T-cell (primary cell): Measurements from ENCODE around the gene KIAA1217. TPM values are rescaled to one million over a fixed set of nuclear protein-coding genes. Genes with fewer than 3 reads are reported as not detected.

ENCODE experiments used
- ATAC-seq, 4 experiments: fragments of 200-7000 bp in 3 of 4; fragments of 150-1000 bp in 1 of 4; cut with Tn5 transposase; replicated peaks in 1 of 4; 1 replicate in 3 of 4; 2 replicates in 1 of 4; pipeline ENCODE4 v1.10.0; 2021; ENCODE audit warnings: moderate library complexity in 3 of 4, mild to moderate bottlenecking in 2 of 4, moderate number of reproducible peaks in 1 of 4
- CTCF ChIA-PET, 2 donors: fragments of 300-600 bp; sonication (Branson Sonifier 250); formaldehyde crosslinking; loops; one replicate each; lab custom pipeline; 2022; ENCODE audit warnings: antibody characterized with exemption in 2 of 2; lab: Charles Lee
- POLR2A ChIA-PET, 2 donors: fragments of 300-600 bp; sonication (Branson Sonifier 250); formaldehyde crosslinking; loops; one replicate each; lab custom pipeline; 2022; ENCODE audit warnings: antibody characterized with exemption in 2 of 2; lab: Charles Lee
- DNase-seq, 35 experiments: peaks; one replicate each; pipeline versions ENCODE4 v3.0.0 to v3.0.0-alpha.2; 2013 to 2023
- H3K27ac ChIP-seq: one replicate; pipeline ENCODE4 v1.5.1; 2013; ENCODE audit warnings: low read length
- H3K27me3 ChIP-seq, 2 experiments: replicated peaks in 1 of 2; 1 replicate in 1 of 2; 2 replicates in 1 of 2; pipeline versions ENCODE4 v1.6.1 to v1.7.0; 2013; ENCODE audit warnings: low read length in 1 of 2, mixed read lengths in 1 of 2; ENCODE audit not compliant: control insufficient read depth in 2 of 2, insufficient read depth in 2 of 2; ENCODE audit errors: extremely low read depth in 1 of 2
- H3K36me3 ChIP-seq, 2 donors: 1 replicate in 1 of 2; 2 replicates in 1 of 2; pipeline versions ENCODE4 v1.6.1 to v1.7.0; 2013; ENCODE audit warnings: low read length in 1 of 2; ENCODE audit not compliant: control insufficient read depth in 2 of 2, insufficient read depth in 1 of 2; ENCODE audit errors: extremely low read depth in 1 of 2
- H3K4me1 ChIP-seq, 2 experiments: 1 replicate in 1 of 2; 2 replicates in 1 of 2; pipeline versions ENCODE4 v1.6.1 to v1.7.0; 2013; ENCODE audit warnings: low read length in 2 of 2, mixed read lengths in 1 of 2; ENCODE audit not compliant: insufficient read depth in 2 of 2, control insufficient read depth in 1 of 2; ENCODE audit errors: extremely low read depth in 1 of 2
- H3K4me3 ChIP-seq, 2 donors: 1 replicate in 1 of 2; 2 replicates in 1 of 2; pipeline versions ENCODE4 v1.5.1 to v1.7.0; 2013; ENCODE audit warnings: mild to moderate bottlenecking in 2 of 2, low read length in 1 of 2, moderate library complexity in 1 of 2; ENCODE audit not compliant: control insufficient read depth in 1 of 2; ENCODE audit errors: extremely low read depth in 1 of 2
- H3K9me3 ChIP-seq: 2 replicates; pipeline ENCODE4 v1.7.0; 2013
- H3K27ac Mint-ChIP-seq, 2 donors: one replicate each; pipeline ENCODE4 v1.8.0; 2020 to 2021; ENCODE audit warnings: mild to moderate bottlenecking in 2 of 2, mixed read lengths in 2 of 2
- H3K27me3 Mint-ChIP-seq, 2 donors: one replicate each; pipeline ENCODE4 v1.8.0; 2021 to 2022; ENCODE audit warnings: mixed read lengths in 2 of 2
- H3K36me3 Mint-ChIP-seq: one replicate; pipeline ENCODE4 v1.8.0; 2021; ENCODE audit warnings: mixed read lengths
- H3K4me1 Mint-ChIP-seq, 3 donors: one replicate each; pipeline ENCODE4 v1.8.0; 2020 to 2022; ENCODE audit warnings: mixed read lengths in 3 of 3, mild to moderate bottlenecking in 1 of 3
- H3K4me3 Mint-ChIP-seq, 3 donors: one replicate each; pipeline ENCODE4 v1.8.0; 2020 to 2022; ENCODE audit warnings: mild to moderate bottlenecking in 3 of 3, mixed read lengths in 3 of 3, moderate library complexity in 3 of 3
- H3K9me3 Mint-ChIP-seq, 3 donors: one replicate each; pipeline ENCODE4 v1.8.0; 2020 to 2022; ENCODE audit warnings: mixed read lengths in 3 of 3
- WGBS: methylation state at CpG from one replicate; pipeline ENCODE4 v1.1.5; 2013; ENCODE audit warnings: missing lambda C conversion rate; ENCODE audit not compliant: insufficient coverage; 5-methylcytosine and 5-hydroxymethylcytosine counted together
- total RNA-seq, 35 experiments: library from RNA in 6 of 35; stranded (reverse) in 6 of 35; fragments of 120-200 nt in 1 of 35; gene quantifications; one replicate each; pipeline versions ENCODE4 v1.2.1 to v1.2.4 and lab custom pipeline; 2013 to 2026

KIAA1217 gene
- total RNA-seq, 5 donors from 2014 or later (not counting 1 experiment from before 2014, with no cell fraction given): 0.12 to 1.2 (median 0.66) TPM; not detected in 1

DNA sequence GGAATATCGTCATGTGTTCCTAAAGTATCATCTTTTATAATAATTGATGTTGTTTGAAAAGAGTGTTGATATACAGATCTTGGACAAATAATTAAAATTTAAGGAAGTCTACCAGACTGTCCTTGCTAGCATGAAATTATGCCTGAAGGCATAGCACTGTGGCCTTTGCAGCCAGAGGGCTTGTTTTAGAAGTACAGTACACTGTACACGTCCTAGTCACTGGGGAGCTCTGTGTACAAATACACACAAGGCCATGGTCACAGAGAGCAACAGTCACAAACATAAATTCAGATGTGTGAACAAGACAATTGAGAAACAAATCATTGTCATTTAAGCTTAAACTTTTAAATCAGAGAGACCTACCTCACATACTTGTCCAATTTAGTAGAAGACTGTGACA is 133.0 kb downstream of the KIAA1217 start:
- Histone ChIP-seq H3K4me3 (no peak overlapping the region), H3K4me1 (no peaks in the 10 kb centered on the region), H3K27me3 (no peaks in the 10 kb centered on the region), H3K27ac (no peak overlapping the region), H3K9me3 (no peaks in the 10 kb centered on the region), H3K36me3 (no peaks in the 10 kb centered on the region)
- DNase-seq: no peak
- no peak for ATAC-seq
- ChIA-PET CTCF (no interaction called here), POLR2A (no interaction called here)
- Mint-ChIP-seq H3K27ac (no peak overlapping the region), H3K27me3 (peaks cover 4 to 6% of the 10 kb centered on the region in 2 donors), H3K4me3 (no peak overlapping the region), H3K4me1 (no peaks in the 10 kb centered on the region), H3K9me3 (peaks cover 0 to 6% (median 0%) of the 10 kb centered on the region in 3 donors), H3K36me3 (no peaks in the 10 kb centered on the region)
- no CpG with 5 or more reads among the region's 2 CpGs for WGBS

DNA sequence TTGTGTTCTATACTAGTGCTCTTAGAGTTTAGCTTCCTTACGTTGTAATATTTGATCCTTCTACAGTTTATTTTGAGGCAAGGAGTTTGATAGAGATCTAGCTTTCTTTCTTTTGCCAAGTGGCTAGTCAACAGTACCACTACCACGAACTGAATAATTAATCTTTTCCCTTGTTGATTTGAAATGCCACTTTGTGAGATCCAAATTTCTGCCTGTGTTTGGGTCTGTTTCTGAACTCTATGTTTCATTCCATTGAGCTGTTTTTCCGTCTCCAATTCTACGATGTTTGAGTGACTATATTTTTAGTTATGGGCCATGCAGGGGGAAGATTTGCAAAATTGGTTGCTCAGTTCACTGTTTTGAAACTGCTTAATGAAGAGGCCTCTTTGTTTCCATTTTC is 134.7 kb downstream of the KIAA1217 start:
- no peaks in the 10 kb centered on the region for H3K9me3 ChIP-seq
- DNase-seq (no peak), ATAC-seq (no peak)
- 80% methylated on average over 1 of the region's 4 CpGs for WGBS
- Mint-ChIP-seq H3K27ac (no peak overlapping the region), H3K4me3 (no peak overlapping the region), H3K4me1 (no peaks in the 10 kb centered on the region), H3K27me3 (peaks cover 4 to 6% of the 10 kb centered on the region in 2 donors), H3K36me3 (no peaks in the 10 kb centered on the region), H3K9me3 (peaks cover 0 to 6% (median 0%) of the 10 kb centered on the region in 3 donors)
- no peaks in the 10 kb centered on the region for H3K36me3 ChIP-seq
- H3K27ac ChIP-seq: no peak overlapping the region
- no peaks in the 10 kb centered on the region for H3K27me3 ChIP-seq
- ChIA-PET POLR2A (interaction anchor here in 1 of 2 donors (0.7 kb wide), 1 partner anchor 17 kb away, joined by 3 read pairs; no protein-coding TSS in a partner anchor), CTCF (interaction anchor here in 1 of 2 donors (0.6 kb wide), 1 partner anchor 196 kb away, joined by 3 read pairs; no protein-coding TSS in a partner anchor)
- no peaks in the 10 kb centered on the region for H3K4me1 ChIP-seq
- no peak overlapping the region for H3K4me3 ChIP-seq

DNA sequence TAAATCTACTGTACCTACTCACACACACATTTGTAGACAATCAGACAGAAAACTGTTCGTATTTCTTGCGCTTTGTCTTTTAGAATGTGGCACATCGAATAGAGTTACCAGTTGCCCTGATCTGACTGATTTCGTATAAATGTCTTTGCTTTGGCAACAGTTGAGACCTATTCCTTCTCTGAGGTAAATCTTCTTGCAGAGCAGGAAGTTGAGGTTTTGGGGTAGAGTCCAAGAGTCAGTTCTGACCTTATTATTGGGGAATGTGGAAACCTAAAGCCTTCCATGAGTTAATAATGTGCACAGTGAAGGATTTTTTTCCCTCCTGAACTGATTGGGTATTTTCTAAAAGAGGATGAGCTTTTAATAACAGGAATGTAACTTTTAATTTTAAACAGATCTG is 135.3 kb downstream of the KIAA1217 start:
- peaks cover 6 to 7% of the 10 kb centered on the region in 2 donors for H3K27me3 Mint-ChIP-seq
- no peak overlapping the region for H3K4me3 Mint-ChIP-seq
- POLR2A ChIA-PET: interaction anchor here in 1 of 2 donors (0.7 kb wide), 1 partner anchor 18 kb away, joined by 3 read pairs; no protein-coding TSS in a partner anchor
- ATAC-seq: no peak
- Histone ChIP-seq H3K27ac (no peak overlapping the region), H3K27me3 (no peaks in the 10 kb centered on the region), H3K4me3 (no peak overlapping the region), H3K36me3 (no peaks in the 10 kb centered on the region), H3K9me3 (no peaks in the 10 kb centered on the region), H3K4me1 (no peaks in the 10 kb centered on the region)
- no peak for DNase-seq
- CTCF ChIA-PET: no interaction called here
- 39% methylated on average over 3 of the region's 4 CpGs for WGBS
- no peak overlapping the region for H3K27ac Mint-ChIP-seq
- peaks cover 0 to 6% (median 0%) of the 10 kb centered on the region in 3 donors for H3K9me3 Mint-ChIP-seq
- H3K36me3 Mint-ChIP-seq: no peaks in the 10 kb centered on the region
- no peaks in the 10 kb centered on the region for H3K4me1 Mint-ChIP-seq

DNA sequence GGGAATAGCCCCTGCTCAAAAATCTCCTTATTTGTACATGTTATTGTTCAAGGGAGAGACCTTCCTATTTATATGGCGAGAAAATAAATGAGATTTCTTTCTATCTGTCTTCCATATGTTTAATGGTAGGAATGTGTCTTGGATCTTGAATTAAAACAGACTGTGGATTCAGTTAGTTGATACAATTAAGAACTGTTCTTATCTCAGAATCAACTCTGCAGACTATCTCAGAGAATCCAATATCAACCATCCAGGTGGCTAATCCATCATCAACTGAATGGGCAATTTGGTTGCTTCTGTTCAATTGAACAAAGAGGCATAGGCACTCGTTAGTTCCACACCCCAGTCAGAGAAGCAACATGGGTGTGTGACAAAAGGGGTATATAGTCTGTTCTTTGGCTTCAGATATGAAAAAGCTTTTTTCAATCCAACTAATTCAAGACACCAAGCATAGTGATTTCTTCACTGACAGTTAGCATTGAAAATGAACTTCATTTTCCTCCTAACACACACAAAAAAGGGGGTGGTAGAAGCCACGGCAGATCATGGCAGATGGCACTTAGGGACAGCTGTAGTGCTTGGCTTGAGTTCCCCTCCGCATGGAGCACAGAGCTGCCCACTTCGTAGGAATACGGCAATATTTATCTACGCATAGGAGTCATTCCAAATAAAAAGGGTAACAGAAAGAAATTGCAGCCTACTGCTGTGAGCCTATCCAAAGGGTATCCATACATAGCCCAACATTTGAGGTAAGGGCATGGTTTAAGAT is 135.9 kb downstream of the KIAA1217 start:
- Mint-ChIP-seq H3K27me3 (peaks cover 6 to 7% of the 10 kb centered on the region in 2 donors), H3K27ac (no peak overlapping the region), H3K9me3 (peaks cover 0 to 6% (median 0%) of the 10 kb centered on the region in 3 donors), H3K4me3 (no peak overlapping the region), H3K36me3 (no peaks in the 10 kb centered on the region), H3K4me1 (no peaks in the 10 kb centered on the region)
- H3K27me3 ChIP-seq: no peaks in the 10 kb centered on the region
- no peaks in the 10 kb centered on the region for H3K9me3 ChIP-seq
- no peaks in the 10 kb centered on the region for H3K4me1 ChIP-seq
- H3K27ac ChIP-seq: no peak overlapping the region
- H3K36me3 ChIP-seq: no peaks in the 10 kb centered on the region
- ATAC-seq (no peak), DNase-seq (no peak)
- WGBS: 98% methylated on average over 4 of the region's 7 CpGs
- ChIA-PET CTCF (no interaction called here), POLR2A (no interaction called here)
- no peak overlapping the region for H3K4me3 ChIP-seq

DNA sequence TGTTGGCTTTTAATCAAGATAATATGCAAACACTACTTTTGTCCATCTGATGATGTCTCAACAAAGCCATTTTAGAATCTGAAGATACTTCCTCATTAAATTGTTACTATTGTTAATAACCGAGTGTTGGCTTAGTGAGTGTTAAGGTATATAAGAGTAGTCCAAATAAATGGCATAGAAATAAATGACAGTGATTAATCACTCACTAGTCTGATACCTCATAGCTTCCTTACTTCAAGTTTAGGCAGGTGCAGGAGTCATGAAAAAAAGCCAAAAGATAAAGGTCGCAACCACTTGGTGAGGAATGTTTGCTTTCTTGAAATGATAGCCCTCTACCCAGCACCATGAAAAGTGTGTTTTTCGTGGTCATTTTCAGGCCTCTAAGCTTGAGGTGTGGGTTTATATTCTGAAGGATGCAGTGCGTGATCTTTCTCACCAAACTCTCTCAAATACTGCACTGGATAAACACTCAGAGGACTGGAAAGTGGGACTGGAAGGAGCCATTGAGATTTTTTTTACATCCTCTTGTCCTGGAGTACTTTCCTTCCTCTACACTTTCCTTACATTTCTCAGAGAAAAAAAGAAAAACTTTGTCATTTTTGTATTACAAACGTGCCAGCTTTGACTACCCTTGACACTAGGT is 138.1 kb downstream of the KIAA1217 start:
- Histone ChIP-seq H3K4me1 (no peaks in the 10 kb centered on the region), H3K27me3 (no peaks in the 10 kb centered on the region), H3K9me3 (no peaks in the 10 kb centered on the region), H3K27ac (no peak overlapping the region), H3K36me3 (no peaks in the 10 kb centered on the region), H3K4me3 (no peak overlapping the region)
- ATAC-seq (no peak), DNase-seq (no peak)
- no CpG with 5 or more reads among the region's 5 CpGs for WGBS
- ChIA-PET CTCF (no interaction called here), POLR2A (interaction anchor here in 1 of 2 donors (0.6 kb wide), 1 partner anchor 1866 kb away, joined by 11 read pairs; no protein-coding TSS in a partner anchor)
- H3K36me3 Mint-ChIP-seq: no peaks in the 10 kb centered on the region
- H3K4me3 Mint-ChIP-seq: no peak overlapping the region
- no peak overlapping the region for H3K27ac Mint-ChIP-seq
- H3K27me3 Mint-ChIP-seq: peaks cover 7 to 11% of the 10 kb centered on the region in 2 donors
- no peaks in the 10 kb centered on the region for H3K9me3 Mint-ChIP-seq
- peaks cover 0 to 2% (median 2%) of the 10 kb centered on the region in 3 donors for H3K4me1 Mint-ChIP-seq

DNA sequence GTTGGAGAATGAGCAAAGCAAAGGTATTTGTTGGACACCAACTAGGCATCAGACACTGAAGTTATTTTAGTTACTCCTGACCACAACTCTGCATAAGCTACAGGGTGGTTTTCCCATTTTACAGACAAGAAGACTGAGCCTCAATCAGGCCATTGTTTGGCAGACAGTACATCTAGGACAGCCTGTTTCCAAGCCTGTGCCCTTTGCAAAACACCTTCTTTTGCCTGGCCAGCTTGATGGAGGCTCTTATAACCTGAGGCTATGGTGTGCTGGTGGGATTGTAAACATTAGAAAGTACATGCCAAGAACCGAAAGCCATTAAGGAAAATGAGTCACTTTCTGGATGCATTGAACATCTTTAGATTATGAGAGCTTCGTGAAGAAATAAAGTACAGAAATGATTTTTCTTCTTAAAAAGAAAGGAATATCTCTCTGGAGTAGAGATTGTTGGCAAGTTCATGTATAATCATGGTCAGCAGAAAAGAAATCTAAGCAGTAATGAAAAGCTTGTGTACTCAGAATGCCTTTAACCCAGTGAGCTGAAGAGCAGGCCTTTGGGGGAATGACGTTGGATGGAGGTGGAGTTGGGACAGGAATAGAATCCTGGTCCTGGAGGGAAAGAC is 140.6 kb downstream of the KIAA1217 start:
- CTCF ChIA-PET: interaction anchor here in 1 of 2 donors (0.6 kb wide), 1 partner anchor 21 kb away, joined by 4 read pairs; no protein-coding TSS in a partner anchor
- H3K36me3 Mint-ChIP-seq: no peaks in the 10 kb centered on the region
- H3K27me3 Mint-ChIP-seq: peaks cover 4 to 7% of the 10 kb centered on the region in 2 donors
- no peak overlapping the region for H3K27ac Mint-ChIP-seq
- DNase-seq (no peak), ATAC-seq (no peak)
- Histone ChIP-seq H3K4me3 (no peak overlapping the region), H3K27ac (no peak overlapping the region), H3K9me3 (no peaks in the 10 kb centered on the region), H3K36me3 (no peaks in the 10 kb centered on the region), H3K4me1 (no peaks in the 10 kb centered on the region), H3K27me3 (no peaks in the 10 kb centered on the region)
- no peaks in the 10 kb centered on the region for H3K9me3 Mint-ChIP-seq
- 75% methylated on average over 2 of the region's 3 CpGs for WGBS
- POLR2A ChIA-PET: no interaction called here
- no peak overlapping the region for H3K4me3 Mint-ChIP-seq
- peaks cover 0 to 2% (median 2%) of the 10 kb centered on the region in 3 donors for H3K4me1 Mint-ChIP-seq
